HCT116 (cell line): ENCODE data around the gene CPNE8. TPM values are rescaled to one million over a fixed set of nuclear protein-coding genes. Genes with fewer than 3 reads are reported as not detected.

Source experiments
- ATAC-seq: fragments of 200-7000 bp; cut with Tn5 transposase; 2 replicates; pipeline ENCODE4 v1.9.1; 2020; ENCODE audit warnings: mild to moderate bottlenecking, moderate library complexity
- BruUV-seq: library from RNA; stranded (reverse); fragments of 400-500 nt; replicated peaks from 2 replicates; lab custom pipeline; 2021; lab: Mats Ljungman, UMichigan
- CTCF ChIA-PET: fragments of 300-600 bp; sonication (Branson Sonifier 250); formaldehyde crosslinking; loops from one replicate; lab custom pipeline; 2021; ENCODE audit warnings: antibody characterized with exemption; lab: Charles Lee
- POLR2A ChIA-PET: fragments of 300-600, 350-600 bp; sonication (Branson Sonifier 250); formaldehyde crosslinking; loops from one replicate; lab custom pipeline; 2021; ENCODE audit warnings: antibody characterized with exemption; lab: Charles Lee
- RAD21 ChIA-PET, 2 experiments: fragments of 300-600 bp; sonication (Branson Sonifier 250); formaldehyde crosslinking; loops; one replicate each; lab custom pipeline; 2023; ENCODE audit warnings: low total read pairs in 2 of 2; ENCODE audit not compliant: uncharacterized antibody in 2 of 2, unreplicated experiment in 2 of 2, low non-redundant PET in 1 of 2; lab: Charles Lee
- DNase-seq: peaks from one replicate; pipeline ENCODE4 v3.0.0-alpha.2; 2010; ENCODE audit warnings: low read depth, low spot score
- H2AFZ ChIP-seq: fragments of 200-600 bp; shearing (Covaris generic), sonication (generic); 2 replicates; pipeline ENCODE4 v1.6.1; 2017; ENCODE audit warnings: low read depth, mixed run types, mixed read lengths, antibody characterized with exemption, low read length; ENCODE audit not compliant: poor library complexity, severe bottlenecking
- H3K27ac ChIP-seq: 2 replicates; pipeline ENCODE4 v1.5.1; 2012; ENCODE audit warnings: low read depth, low read length
- H3K27me3 ChIP-seq: fragments of 200-600 bp; sonication (generic); 2 replicates; pipeline ENCODE4 v1.6.1; 2016; ENCODE audit warnings: mixed run types, low read length, mixed read lengths; ENCODE audit not compliant: insufficient read depth
- H3K36me3 ChIP-seq, 2 experiments: fragments of 200-500 bp in 1 of 2; fragments of 200-600 bp in 1 of 2; sonication (Bioruptor generic) in 1 of 2; sonication (generic) in 1 of 2; 2 replicates each; pipeline versions ENCODE4 v1.5.1 to v1.6.1; 2014 to 2016; ENCODE audit warnings: low read length in 2 of 2, inconsistent platforms in 1 of 2, mixed read lengths in 1 of 2, mixed run types in 1 of 2; ENCODE audit not compliant: insufficient read depth in 2 of 2, control insufficient read depth in 1 of 2
- H3K4me1 ChIP-seq, 2 experiments: fragments of 200-600 bp in 1 of 2; sonication (generic) in 1 of 2; 2 replicates each; pipeline versions ENCODE4 v1.5.1 to v1.6.1; 2012 to 2017; ENCODE audit warnings: low read length in 2 of 2, inconsistent platforms in 1 of 2, mild to moderate bottlenecking in 1 of 2, mixed read lengths in 1 of 2, mixed run types in 1 of 2, moderate library complexity in 1 of 2; ENCODE audit not compliant: insufficient read depth in 2 of 2, control insufficient read depth in 1 of 2
- H3K4me2 ChIP-seq: fragments of 200-600 bp; sonication (generic); 2 replicates; pipeline ENCODE4 v1.6.1; 2017; ENCODE audit warnings: mixed run types, low read length, mixed read lengths
- H3K4me3 ChIP-seq, 2 experiments: fragments of 200-600 bp in 1 of 2; sonication (generic) in 1 of 2; replicated peaks in 1 of 2; 2 replicates each; pipeline ENCODE4 v1.5.1; 2011 to 2016; ENCODE audit warnings: low read length in 2 of 2, control low read depth in 1 of 2, low read depth in 1 of 2, mild to moderate bottlenecking in 1 of 2, mixed read lengths in 1 of 2, mixed run types in 1 of 2
- H3K79me2 ChIP-seq: fragments of 200-600 bp; sonication (generic); 2 replicates; pipeline ENCODE4 v1.6.1; 2017; ENCODE audit warnings: mild to moderate bottlenecking, mixed run types, low read length, moderate library complexity, mixed read lengths; ENCODE audit not compliant: insufficient read depth
- H3K9ac ChIP-seq: fragments of 200-600 bp; sonication (generic); 2 replicates; pipeline ENCODE4 v1.6.1; 2016; ENCODE audit warnings: low read length, mixed read lengths
- H3K9me2 ChIP-seq: fragments of 200-600 bp; sonication (generic), shearing (Covaris generic); 2 replicates; pipeline ENCODE4 v1.6.1; 2017; ENCODE audit warnings: mixed run types, mild to moderate bottlenecking, moderate library complexity; ENCODE audit not compliant: insufficient read depth
- H3K9me3 ChIP-seq, 2 experiments: fragments of 200-500 bp in 1 of 2; fragments of 200-600 bp in 1 of 2; sonication (Bioruptor generic) in 1 of 2; sonication (generic) in 1 of 2; 2 replicates each; pipeline ENCODE4 v1.6.1; 2014 to 2017; ENCODE audit warnings: low read length in 2 of 2, mixed read lengths in 2 of 2, inconsistent platforms in 1 of 2, low read depth in 1 of 2, mild to moderate bottlenecking in 1 of 2, mixed run types in 1 of 2, moderate library complexity in 1 of 2; ENCODE audit not compliant: control insufficient read depth in 1 of 2, insufficient read depth in 1 of 2
- H4K20me1 ChIP-seq: fragments of 200-600 bp; sonication (generic), shearing (Covaris generic); 2 replicates; pipeline ENCODE4 v1.6.1; 2017; ENCODE audit warnings: mixed run types, mild to moderate bottlenecking, moderate library complexity; ENCODE audit not compliant: insufficient read depth
- EZH2 ChIP-seq: fragments of 200-600 bp; sonication (generic); IDR thresholded peaks from 2 replicates; pipeline ENCODE4 v1.6.1; 2017; ENCODE audit warnings: antibody characterized with exemption, mixed run types
- JUND ChIP-seq: IDR thresholded peaks from 2 replicates; pipeline ENCODE4 v1.6.1; 2012
- POLR2A ChIP-seq: IDR thresholded peaks from 2 replicates; pipeline ENCODE4 v1.7.0; 2011; ENCODE audit warnings: borderline replicate concordance; ENCODE audit not compliant: insufficient read depth, insufficient read length; ENCODE audit errors: extremely low read depth
- POLR2AphosphoS5 ChIP-seq: IDR thresholded peaks from 2 replicates; pipeline ENCODE4 v1.6.1; 2011; ENCODE audit warnings: mild to moderate bottlenecking, low read depth, low read length, moderate library complexity
- SIN3A ChIP-seq: IDR thresholded peaks from 2 replicates; pipeline ENCODE4 v1.6.1; 2012; ENCODE audit warnings: low read depth
- SP1 ChIP-seq: IDR thresholded peaks from 2 replicates; pipeline ENCODE4 v1.6.1; 2012; ENCODE audit warnings: low read depth
- ZFX ChIP-seq: fragments of 450-650 bp; IDR thresholded peaks from 2 replicates; pipeline ENCODE4 v1.6.1; 2017
- ZNF274 ChIP-seq: fragments of 200-500 bp; sonication (Bioruptor generic); IDR thresholded peaks from 2 replicates; pipeline ENCODE4 v1.6.1; 2014; ENCODE audit warnings: mild to moderate bottlenecking, low read depth, low read length, inconsistent platforms
- intact Hi-C: fragments of 100-400 bp; cut with micrococcal nuclease; formaldehyde crosslinking; loops from 2 replicates; pipeline ENCODE4 v1.10.0; 2022
- total RNA-seq: library from RNA; stranded (reverse); gene quantifications from one replicate; pipeline ENCODE4 v1.2.1, GENCODE V29; 2021; ENCODE audit not compliant: unreplicated experiment
- TF ChIP-seq, protein P1 (sequence below): IDR thresholded peaks from 2 replicates; pipeline ENCODE4 v1.6.1; 2012
- TF ChIP-seq, protein P2 (sequence below): IDR thresholded peaks from 2 replicates; pipeline ENCODE4 v1.6.1; 2011; ENCODE audit warnings: mild to moderate bottlenecking, low read length, moderate library complexity; ENCODE audit not compliant: insufficient replicate concordance; ENCODE audit errors: extremely low read depth

CPNE8 gene
- total RNA-seq, 1 experiment from 2014 or later = 14.2 TPM

DNA sequence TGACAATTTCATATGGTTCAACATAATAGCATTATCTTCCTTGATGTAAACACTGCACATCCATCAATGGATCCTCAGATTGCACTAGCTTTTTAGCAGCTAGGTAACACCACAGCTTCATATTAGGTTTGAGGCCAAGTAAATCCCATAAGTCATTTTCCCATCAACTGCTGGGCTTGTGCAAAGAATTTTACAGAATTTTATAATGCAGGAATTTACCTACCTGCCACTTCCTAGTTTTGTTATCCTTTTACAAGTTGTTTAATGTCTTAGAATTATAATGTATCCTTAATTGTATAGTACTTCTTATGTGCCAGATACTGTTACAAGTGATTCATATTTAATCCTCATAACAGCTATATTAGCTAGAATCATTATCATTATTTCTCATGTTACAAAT, 36.4 kb downstream of the CPNE8 start:
- Histone ChIP-seq H3K27me3 (no peaks in the 10 kb centered on the region), H3K4me1 (no peaks in the 10 kb centered on the region), H3K9me3 (no peaks in the 10 kb centered on the region), H3K9ac (no peak overlapping the region), H2AFZ (no peak overlapping the region), H3K4me3 (no peak overlapping the region), H3K4me2 (no peak overlapping the region), H3K9me2 (0 out of 2 replicates have a peak, but pooled peaks cover 5% of the 10 kb centered on the region), H3K79me2 (no peaks in the 10 kb centered on the region), H4K20me1 (no peaks in the 10 kb centered on the region), H3K36me3 (no peaks in the 10 kb centered on the region), H3K27ac (no peak overlapping the region)
- ChIA-PET RAD21 (no interaction called here), POLR2A (no interaction called here), CTCF (no interaction called here)
- intact Hi-C loops = loop anchor here (10.0 kb wide), 1 partner anchor 1176 kb away; no protein-coding TSS in a partner anchor
- ATAC-seq (no peak), DNase-seq (no peak)
- BruUV-seq = no TSS peak
- TF ChIP-seq SP1 = no peak
- no peak for TF ChIP-seq ZNF274
- TF ChIP-seq, protein P1, sequence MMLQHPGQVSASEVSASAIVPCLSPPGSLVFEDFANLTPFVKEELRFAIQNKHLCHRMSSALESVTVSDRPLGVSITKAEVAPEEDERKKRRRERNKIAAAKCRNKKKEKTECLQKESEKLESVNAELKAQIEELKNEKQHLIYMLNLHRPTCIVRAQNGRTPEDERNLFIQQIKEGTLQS = no peak
- TF ChIP-seq, protein P2, sequence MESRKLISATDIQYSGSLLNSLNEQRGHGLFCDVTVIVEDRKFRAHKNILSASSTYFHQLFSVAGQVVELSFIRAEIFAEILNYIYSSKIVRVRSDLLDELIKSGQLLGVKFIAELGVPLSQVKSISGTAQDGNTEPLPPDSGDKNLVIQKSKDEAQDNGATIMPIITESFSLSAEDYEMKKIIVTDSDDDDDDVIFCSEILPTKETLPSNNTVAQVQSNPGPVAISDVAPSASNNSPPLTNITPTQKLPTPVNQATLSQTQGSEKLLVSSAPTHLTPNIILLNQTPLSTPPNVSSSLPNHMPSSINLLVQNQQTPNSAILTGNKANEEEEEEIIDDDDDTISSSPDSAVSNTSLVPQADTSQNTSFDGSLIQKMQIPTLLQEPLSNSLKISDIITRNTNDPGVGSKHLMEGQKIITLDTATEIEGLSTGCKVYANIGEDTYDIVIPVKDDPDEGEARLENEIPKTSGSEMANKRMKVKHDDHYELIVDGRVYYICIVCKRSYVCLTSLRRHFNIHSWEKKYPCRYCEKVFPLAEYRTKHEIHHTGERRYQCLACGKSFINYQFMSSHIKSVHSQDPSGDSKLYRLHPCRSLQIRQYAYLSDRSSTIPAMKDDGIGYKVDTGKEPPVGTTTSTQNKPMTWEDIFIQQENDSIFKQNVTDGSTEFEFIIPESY = no peak
- no peak for TF ChIP-seq JUND
- no peak for TF ChIP-seq EZH2
- TF ChIP-seq POLR2A = no peak
- TF ChIP-seq SIN3A = no peak
- TF ChIP-seq ZFX = no peak
- no peak for TF ChIP-seq POLR2AphosphoS5
